ENCODE measurements around the gene PEAR1. TPM values are rescaled to one million over a fixed set of nuclear protein-coding genes. Genes with fewer than 3 reads are reported as not detected.

Gene PEAR1
- total RNA-seq, 1 donor from 2014 or later: 39.8 TPM

DNA sequence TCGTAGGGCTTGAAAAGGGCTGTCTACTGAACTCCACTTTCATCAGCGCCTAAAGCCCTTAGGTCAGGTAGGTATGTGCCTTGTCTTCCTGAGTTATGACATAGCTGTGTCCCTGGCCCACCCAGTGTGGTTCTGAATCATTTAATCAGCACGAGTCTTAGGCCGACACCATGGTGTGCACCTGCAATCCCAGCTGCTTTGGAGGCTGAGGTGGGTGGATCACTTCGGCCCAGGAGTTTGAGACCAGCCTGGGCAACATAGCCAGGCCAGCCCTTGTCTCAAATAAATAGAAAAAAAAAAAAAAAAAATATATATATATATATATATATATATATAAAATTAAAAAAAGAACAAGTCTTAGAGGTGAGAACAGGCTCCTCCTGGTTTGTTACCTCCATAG lies 42.7 kb downstream of the PEAR1 start:
- intact Hi-C loops (cut with DNase I): no loop called here
- Histone ChIP-seq H3K36me3 (peaks cover 36 to 44% of the 10 kb centered on the region in 2 donors), H3K9me3 (no peaks in the 10 kb centered on the region), H3K4me1 (no peaks in the 10 kb centered on the region), H3K27me3 (no peaks in the 10 kb centered on the region), H3K27ac (no peak overlapping the region), H3K4me3 (no peak overlapping the region)
- TF ChIP-seq, protein P1, sequence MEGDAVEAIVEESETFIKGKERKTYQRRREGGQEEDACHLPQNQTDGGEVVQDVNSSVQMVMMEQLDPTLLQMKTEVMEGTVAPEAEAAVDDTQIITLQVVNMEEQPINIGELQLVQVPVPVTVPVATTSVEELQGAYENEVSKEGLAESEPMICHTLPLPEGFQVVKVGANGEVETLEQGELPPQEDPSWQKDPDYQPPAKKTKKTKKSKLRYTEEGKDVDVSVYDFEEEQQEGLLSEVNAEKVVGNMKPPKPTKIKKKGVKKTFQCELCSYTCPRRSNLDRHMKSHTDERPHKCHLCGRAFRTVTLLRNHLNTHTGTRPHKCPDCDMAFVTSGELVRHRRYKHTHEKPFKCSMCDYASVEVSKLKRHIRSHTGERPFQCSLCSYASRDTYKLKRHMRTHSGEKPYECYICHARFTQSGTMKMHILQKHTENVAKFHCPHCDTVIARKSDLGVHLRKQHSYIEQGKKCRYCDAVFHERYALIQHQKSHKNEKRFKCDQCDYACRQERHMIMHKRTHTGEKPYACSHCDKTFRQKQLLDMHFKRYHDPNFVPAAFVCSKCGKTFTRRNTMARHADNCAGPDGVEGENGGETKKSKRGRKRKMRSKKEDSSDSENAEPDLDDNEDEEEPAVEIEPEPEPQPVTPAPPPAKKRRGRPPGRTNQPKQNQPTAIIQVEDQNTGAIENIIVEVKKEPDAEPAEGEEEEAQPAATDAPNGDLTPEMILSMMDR (IDR thresholded peaks at IDR 0.05): no peak
- no peak for DNase-seq (ENCODE audit: low spot score in 2 of 2)

GRCh38 chr1:156936721-156937220 lies 43.3 kb downstream of the PEAR1 start:
- no peak overlapping the region for H3K4me3 ChIP-seq
- TF ChIP-seq, protein P1 (IDR thresholded peaks at IDR 0.05): no peak
- H3K27me3 ChIP-seq: no peaks in the 10 kb centered on the region
- H3K36me3 ChIP-seq: peaks cover 42 to 49% of the 10 kb centered on the region in 2 donors
- intact Hi-C loops (cut with DNase I): no loop called here
- no peaks in the 10 kb centered on the region for H3K4me1 ChIP-seq
- DNase-seq (ENCODE audit: low spot score in 2 of 2): no peak
- no peak overlapping the region for H3K27ac ChIP-seq
- H3K9me3 ChIP-seq: no peaks in the 10 kb centered on the region

DNA sequence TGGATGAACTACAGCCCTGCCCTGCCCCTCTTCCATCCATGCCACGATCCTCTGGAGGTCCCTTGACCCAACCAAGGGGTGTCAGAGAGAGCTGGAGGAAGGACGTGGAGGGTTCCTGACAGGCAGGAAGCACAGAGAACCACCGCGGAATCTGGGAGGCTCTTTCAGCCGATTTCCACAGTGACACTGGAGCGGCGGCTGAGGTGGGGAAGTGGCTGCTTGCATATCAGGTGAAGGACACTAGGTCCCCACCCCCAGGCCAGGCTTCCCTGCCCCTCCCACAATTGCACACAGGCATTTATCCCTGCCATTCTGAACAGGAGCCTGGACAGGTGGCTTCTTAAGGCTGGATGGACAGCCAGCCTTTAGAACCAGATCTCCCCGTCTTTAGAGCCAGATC lies 44.4 kb downstream of the PEAR1 start:
- H3K36me3 ChIP-seq: peaks cover 49 to 60% of the 10 kb centered on the region in 2 donors
- no peak for DNase-seq (ENCODE audit: low spot score in 2 of 2)

GRCh38 chr1:156938813-156939212 lies 45.3 kb downstream of the PEAR1 start:
- Histone ChIP-seq H3K36me3 (peaks cover 57 to 69% of the 10 kb centered on the region in 2 donors), H3K9me3 (no peaks in the 10 kb centered on the region), H3K4me1 (no peaks in the 10 kb centered on the region), H3K4me3 (no peak overlapping the region), H3K27me3 (no peaks in the 10 kb centered on the region), H3K27ac (no peak overlapping the region)
- TF ChIP-seq, protein P1 (IDR thresholded peaks at IDR 0.05): no peak
- no peak for DNase-seq (ENCODE audit: low spot score in 2 of 2)
- intact Hi-C loops (cut with DNase I): no loop called here

More for the DNA sequence above, 44.4 kb downstream of the PEAR1 start:
- H3K4me1 ChIP-seq: no peaks in the 10 kb centered on the region
- TF ChIP-seq, protein P1 (IDR thresholded peaks at IDR 0.05): no peak
- no peak overlapping the region for H3K27ac ChIP-seq
- no peak overlapping the region for H3K4me3 ChIP-seq
- intact Hi-C loops (cut with DNase I): no loop called here
- no peaks in the 10 kb centered on the region for H3K9me3 ChIP-seq
- no peaks in the 10 kb centered on the region for H3K27me3 ChIP-seq

DNA sequence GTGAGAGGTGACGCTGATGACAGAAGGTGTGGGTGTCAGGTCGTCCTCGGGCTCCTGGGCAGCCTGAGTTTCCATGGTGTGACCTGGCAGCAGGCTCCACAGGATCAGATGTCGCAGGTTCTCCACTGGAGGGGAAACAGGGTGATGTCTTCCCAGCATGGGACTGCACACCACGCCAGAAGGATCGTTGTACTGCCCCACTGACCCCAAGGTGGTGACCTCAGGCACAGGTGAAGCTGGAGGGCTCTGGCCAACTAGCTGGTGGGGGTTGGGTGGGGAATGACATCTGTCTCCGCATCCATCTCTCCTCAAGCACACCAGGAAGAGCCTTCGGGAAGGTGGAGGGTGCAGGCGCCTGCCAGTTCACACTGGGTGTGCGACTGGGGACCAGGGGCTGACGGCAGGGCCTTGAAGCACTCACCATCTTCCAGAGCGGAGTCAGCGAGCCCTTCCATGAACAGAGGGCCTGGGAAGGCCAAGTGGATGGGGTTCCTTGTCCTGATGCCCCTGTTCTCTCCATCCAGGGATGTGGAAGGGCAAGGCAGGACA lies 46.3 kb downstream of the PEAR1 start:
- Histone ChIP-seq H3K4me3 (no peak overlapping the region), H3K27ac (no peak overlapping the region), H3K36me3 (peaks cover 68 to 80% of the 10 kb centered on the region in 2 donors), H3K9me3 (no peaks in the 10 kb centered on the region), H3K4me1 (no peaks in the 10 kb centered on the region), H3K27me3 (no peaks in the 10 kb centered on the region)
- intact Hi-C loops (cut with DNase I): no loop called here
- TF ChIP-seq, protein P1 (IDR thresholded peaks at IDR 0.05): no peak
- DNase-seq (ENCODE audit: low spot score in 2 of 2): no peak

Measured in ascending aorta (tissue), 2 donors.